SK-N-SH treated with all-trans-retinoic acid at 6 μM for 48 hours (cell line): ENCODE results near the gene UROC1.

Source experiments
- ATAC-seq: fragments of 200-7000 bp; cut with Tn5 transposase; 3 replicates; pipeline ENCODE4 v1.9.1; 2020; ENCODE audit warnings: mild to moderate bottlenecking, moderate library complexity
- ARNTL ChIP-seq: fragments of 450-650 bp; formaldehyde crosslinking; IDR thresholded peaks from 2 replicates; pipeline ENCODE4 v1.5.0; 2020; ENCODE audit warnings: low read depth, mild to moderate bottlenecking, moderate library complexity, borderline replicate concordance
- BACH2 ChIP-seq: fragments of 250-450 bp; sonication (Bioruptor Pico); IDR thresholded peaks from 2 replicates; pipeline ENCODE4 v1.9.0; 2021; ENCODE audit warnings: mild to moderate bottlenecking, borderline replicate concordance
- CREB5 ChIP-seq: fragments of 250-450 bp; sonication (Bioruptor Pico); IDR thresholded peaks from 2 replicates; pipeline ENCODE4 v1.5.1; 2020; ENCODE audit warnings: low read depth, mild to moderate bottlenecking, moderate library complexity
- CSDC2 ChIP-seq: fragments of 250-450 bp; sonication (Bioruptor Pico); IDR thresholded peaks from 2 replicates; pipeline ENCODE4 v1.5.0; 2020; ENCODE audit warnings: mild to moderate bottlenecking, moderate library complexity
- CSRNP3 ChIP-seq: fragments of 250-450 bp; sonication (Bioruptor Pico); IDR thresholded peaks from 2 replicates; pipeline ENCODE4 v1.5.1; 2021; ENCODE audit warnings: mild to moderate bottlenecking, moderate library complexity
- ESRRG ChIP-seq: fragments of 250-450 bp; sonication (Bioruptor Pico); IDR thresholded peaks from 2 replicates; pipeline ENCODE4 v1.6.1; 2021; ENCODE audit warnings: mild to moderate bottlenecking
- GLIS3 ChIP-seq: fragments of 250-450 bp; sonication (Bioruptor Pico); IDR thresholded peaks from 2 replicates; pipeline ENCODE4 v1.5.0; 2020; ENCODE audit warnings: mild to moderate bottlenecking, moderate library complexity
- ISL1 ChIP-seq: fragments of 250-450 bp; sonication (Bioruptor Pico); IDR thresholded peaks from 2 replicates; pipeline ENCODE4 v2.1.2; 2022; ENCODE audit warnings: mild to moderate bottlenecking, moderate library complexity
- OSR1 ChIP-seq: fragments of 250-450 bp; sonication (Bioruptor Pico); IDR thresholded peaks from 2 replicates; pipeline ENCODE4 v1.8.0; 2022; ENCODE audit warnings: moderate library complexity, mild to moderate bottlenecking, inconsistent platforms
- PATZ1 ChIP-seq: fragments of 250-450 bp; sonication (Bioruptor Pico); IDR thresholded peaks from 2 replicates; pipeline ENCODE4 v1.8.0; 2020; ENCODE audit warnings: mild to moderate bottlenecking, moderate library complexity, borderline replicate concordance
- POU6F1 ChIP-seq: fragments of 250-450 bp; sonication (Bioruptor Pico); IDR thresholded peaks from 2 replicates; pipeline ENCODE4 v1.8.0; 2021; ENCODE audit warnings: low read depth, mild to moderate bottlenecking, moderate library complexity, borderline replicate concordance
- PPARA ChIP-seq: fragments of 250-450 bp; sonication (Bioruptor Pico); IDR thresholded peaks from 2 replicates; pipeline ENCODE4 v1.5.0; 2020; ENCODE audit warnings: mild to moderate bottlenecking, borderline replicate concordance
- RARB ChIP-seq: fragments of 250-450 bp; sonication (Bioruptor Pico); IDR thresholded peaks from 2 replicates; pipeline ENCODE4 v1.8.0; 2021; ENCODE audit warnings: mild to moderate bottlenecking, moderate library complexity
- SNAI2 ChIP-seq: fragments of 250-450 bp; sonication (Bioruptor Pico); IDR thresholded peaks from 2 replicates; pipeline ENCODE4 v1.5.0; 2020; ENCODE audit warnings: mild to moderate bottlenecking, moderate library complexity
- TOX ChIP-seq: fragments of 250-450 bp; sonication (Bioruptor Pico); IDR thresholded peaks from 2 replicates; pipeline ENCODE4 v1.8.0; 2021; ENCODE audit warnings: mild to moderate bottlenecking, moderate library complexity, borderline replicate concordance
- TSHZ2 ChIP-seq: fragments of 250-450 bp; sonication (Bioruptor Pico); IDR thresholded peaks from 2 replicates; pipeline ENCODE4 v1.5.0; 2020; ENCODE audit warnings: mild to moderate bottlenecking, moderate library complexity
- ZFP30 ChIP-seq: fragments of 450-650 bp; formaldehyde crosslinking; IDR thresholded peaks from 2 replicates; pipeline ENCODE4 v1.5.0; 2022; ENCODE audit warnings: mild to moderate bottlenecking, moderate library complexity
- ZNF565 ChIP-seq: fragments of 450-650 bp; formaldehyde crosslinking; conservative IDR thresholded peaks from 2 replicates; pipeline ENCODE4 v1.5.0; 2020; ENCODE audit warnings: low read depth, mild to moderate bottlenecking, moderate library complexity
- ZNF70 ChIP-seq: fragments of 450-650 bp; formaldehyde crosslinking; IDR thresholded peaks from 2 replicates; pipeline ENCODE4 v1.5.0; 2020; ENCODE audit warnings: mild to moderate bottlenecking, moderate library complexity
- ZNF8 ChIP-seq: fragments of 450-650 bp; formaldehyde crosslinking; IDR thresholded peaks from 2 replicates; pipeline ENCODE4 v1.5.0; 2020; ENCODE audit warnings: mild to moderate bottlenecking, moderate library complexity

UROC1 gene

GRCh38 chr3:126459763-126460127 lies 57.8 kb downstream of the UROC1 start:
- TF ChIP-seq OSR1 (CRISPR knock-in tag) (no peak), CSDC2 (no peak), ZNF565 (CRISPR knock-in tag) (no peak), CREB5 (CRISPR knock-in tag) (no peak), POU6F1 (CRISPR knock-in tag) (no peak)
- ATAC-seq, result no peak

- TF ChIP-seq GLIS3 (CRISPR knock-in tag) (no peak), ZNF565 (CRISPR knock-in tag) (no peak), CSDC2 (no peak), ZFP30 (no peak), ESRRG (CRISPR knock-in tag) (no peak), SNAI2 (CRISPR knock-in tag) (no peak), PATZ1 (no peak), RARB (CRISPR knock-in tag) (no peak), TSHZ2 (CRISPR knock-in tag) (no peak), POU6F1 (CRISPR knock-in tag) (no peak), ARNTL (CRISPR knock-in tag) (no peak), CREB5 (CRISPR knock-in tag) (no peak), ZNF70 (CRISPR knock-in tag) (no peak), PPARA (no peak), BACH2 (no peak), TOX (CRISPR knock-in tag) (no peak), ZNF8 (CRISPR knock-in tag) (no peak), ISL1 (CRISPR knock-in tag) (no peak), CSRNP3 (CRISPR knock-in tag) (no peak)
- ATAC-seq, result no peak
Measured at GRCh38 chr3:126459111-126459762, 58.3 kb downstream of the UROC1 start.
